Measurements from ENCODE around the gene TMCC3. TPM values are rescaled to one million over a fixed set of nuclear protein-coding genes. Genes with fewer than 3 reads are reported as not detected.

TMCC3 gene
- total and polyA plus RNA-seq, 2 of the 13 experiments (the other 11 are each of a cell fraction or from before 2014, with no cell fraction given) = not detected

- TF ChIP-seq KIAA2018 (CRISPR knock-in tag; IDR thresholded peaks at IDR 0.05; ENCODE audit: borderline replicate concordance) (no peak), ZNF18 (CRISPR knock-in tag; IDR thresholded peaks at IDR 0.05; ENCODE audit: insufficient replicate concordance) (no peak)
These were observed 94.7 kb downstream of the TMCC3 start (continued) for GRCh38 chr12:94555687-94556086.
